GM21737 (cell line): ENCODE data around the gene CRTC3.
A peak's percentile ranks its signal among the peaks of the same experiment; 100 is the strongest.
"Not testable (repeated sequence)": the region's sequence is repeated elsewhere in the genome, so short reads cannot be mapped to it uniquely, and the experiment has no call there.

Experiments used
- ATAC-seq: cut with Tn5 transposase; IDR thresholded peaks from one replicate; pipeline ENCODE4 v1.9.1; 2021; ENCODE audit warnings: mild to moderate bottlenecking, moderate library complexity; ENCODE audit not compliant: unreplicated experiment

CRTC3 gene

DNA sequence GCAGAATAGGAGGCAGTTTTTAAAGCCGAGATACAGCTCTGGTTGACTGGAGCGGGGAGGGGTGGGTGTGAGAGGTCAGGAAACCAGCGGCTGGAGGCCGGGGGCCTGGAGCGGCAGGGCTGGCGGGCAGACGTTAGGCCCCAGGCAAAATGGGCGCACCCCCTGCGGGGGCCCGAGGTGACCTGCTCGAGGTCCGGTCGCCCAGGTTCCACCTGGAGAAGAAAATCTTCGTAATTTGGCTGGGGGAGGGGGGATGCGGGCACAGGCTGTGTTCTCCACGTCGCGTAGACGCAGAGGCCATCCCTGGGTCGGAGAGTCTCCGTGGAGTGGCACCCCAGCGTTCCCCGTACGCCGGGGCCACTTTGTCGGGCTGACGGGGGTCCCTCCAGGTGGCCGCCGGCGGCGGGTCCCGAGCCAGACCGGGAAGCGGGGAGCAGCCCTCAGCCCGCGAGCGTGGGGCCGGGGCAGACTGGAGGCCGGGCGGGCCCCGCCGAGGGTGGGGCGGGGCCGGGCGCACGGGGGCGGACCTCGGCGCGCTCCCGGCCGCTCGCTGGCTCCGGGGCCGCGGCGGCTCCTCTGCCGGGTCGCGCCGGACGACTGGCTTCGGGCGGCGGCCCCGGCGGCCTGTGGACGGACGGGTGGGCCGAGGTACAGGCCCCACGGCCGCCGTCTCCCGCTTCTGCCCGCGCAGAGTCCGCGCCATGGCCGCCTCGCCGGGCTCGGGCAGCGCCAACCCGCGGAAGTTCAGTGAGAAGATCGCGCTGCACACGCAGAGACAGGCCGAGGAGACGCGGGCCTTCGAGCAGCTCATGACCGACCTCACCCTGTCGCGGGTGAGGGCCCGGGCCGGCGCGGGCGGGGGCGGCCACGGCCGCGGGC, at the start of gene CRTC3:
Gene CRTC3, plus strand, starts transcription at position 553 of the 879 bp plus-strand sequence. Its CDS starts 149 bp downstream, at position 702.
- peak; percentile 59 for ATAC-seq

GRCh38 chr15:90481023-90481422, 48.7 kb upstream of the CRTC3 start:
- ATAC-seq: no peak

DNA sequence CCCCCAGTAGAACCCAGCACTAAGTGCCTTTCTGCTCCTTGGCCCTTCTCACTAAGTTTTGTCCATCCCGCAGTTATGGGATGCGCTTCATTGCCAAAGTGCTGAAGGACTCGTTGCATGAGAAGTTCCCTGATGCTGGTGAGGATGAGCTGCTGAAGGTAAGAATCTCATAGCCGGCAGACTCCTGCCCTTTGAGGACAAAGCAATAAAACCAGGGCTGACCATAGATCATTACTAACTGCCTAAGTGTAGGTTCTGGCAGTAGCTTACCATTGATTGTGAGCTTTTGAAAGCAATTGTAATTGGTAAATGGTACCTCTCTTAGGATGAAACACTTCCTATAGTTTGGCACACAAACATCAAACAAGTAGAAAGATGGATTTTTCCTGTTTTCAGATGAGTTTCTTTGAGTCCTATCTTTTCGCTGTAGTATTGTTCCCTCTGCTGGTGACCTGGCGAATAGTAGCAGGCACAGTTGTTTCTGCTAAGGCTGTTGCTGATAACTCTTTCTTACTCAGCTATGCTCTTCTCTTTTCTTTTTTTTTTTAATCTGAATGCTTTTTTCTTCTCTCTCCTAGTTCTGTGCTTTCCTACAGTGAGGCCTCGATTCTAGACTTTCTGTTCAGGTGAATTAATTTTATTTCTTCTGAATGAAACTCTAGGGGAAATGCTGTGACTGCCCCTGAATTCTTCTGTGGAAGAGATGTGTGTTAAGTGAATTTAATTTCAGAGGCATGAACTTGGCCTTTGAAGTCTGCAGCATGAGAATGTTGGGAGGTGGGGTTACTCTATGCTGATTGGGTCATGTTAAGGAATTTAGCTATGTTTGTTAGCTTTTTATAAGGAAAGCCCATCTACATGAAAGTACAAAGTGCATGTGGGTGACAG, 47.4 kb upstream of the CRTC3 start:
- no peak for ATAC-seq

GRCh38 chr15:90483012-90483307, 46.8 kb upstream of the CRTC3 start:
- ATAC-seq: no peak

GRCh38 chr15:90483637-90484036, 46.1 kb upstream of the CRTC3 start:
- ATAC-seq: no peak

GRCh38 chr15:90487186-90487585, 42.5 kb upstream of the CRTC3 start:
- ATAC-seq: no peak

DNA sequence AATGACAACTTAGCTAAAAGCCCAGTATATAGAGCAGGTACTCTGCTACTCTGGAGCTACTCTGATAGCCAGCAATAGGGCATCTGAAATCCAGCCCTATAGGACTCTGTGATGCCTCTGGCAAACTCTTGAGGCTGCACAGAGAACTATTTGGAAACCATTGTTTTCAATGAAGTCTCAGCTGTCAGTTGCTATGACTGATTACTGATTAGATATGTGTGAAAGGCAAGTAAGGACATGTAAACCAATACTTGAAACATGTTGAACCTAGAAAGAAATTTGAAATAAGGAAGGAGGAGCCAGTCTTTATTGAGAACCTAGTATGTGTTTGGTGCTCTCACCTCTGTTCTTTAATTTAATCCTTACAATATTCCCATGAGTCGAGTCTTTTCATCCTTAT, 40.2 kb upstream of the CRTC3 start:
- ATAC-seq: no peak

GRCh38 chr15:90489944-90490343, 39.8 kb upstream of the CRTC3 start:
- no peak for ATAC-seq

- no peak for ATAC-seq
Measured at GRCh38 chr15:90493647-90494046, 36.1 kb upstream of the CRTC3 start.

DNA sequence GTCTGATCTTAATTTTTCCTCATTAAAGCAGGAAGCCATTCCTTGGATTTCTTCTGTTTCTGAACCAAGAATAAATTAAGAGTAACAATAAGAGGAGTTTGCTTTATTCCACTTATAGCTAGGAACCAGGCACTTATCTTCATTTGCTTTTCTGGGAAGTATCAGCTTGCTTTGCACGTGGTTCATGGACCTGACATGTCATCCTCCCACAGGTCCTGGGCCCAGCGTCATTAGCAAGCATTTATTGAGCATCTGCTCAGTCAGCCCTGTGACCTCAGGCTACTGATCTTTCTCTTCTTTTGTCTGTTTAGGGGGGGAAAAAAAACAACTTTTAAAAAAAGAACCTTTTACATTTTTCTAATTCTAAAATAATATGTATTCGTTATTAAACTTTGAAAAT, 34.7 kb upstream of the CRTC3 start:
- ATAC-seq: no peak

DNA sequence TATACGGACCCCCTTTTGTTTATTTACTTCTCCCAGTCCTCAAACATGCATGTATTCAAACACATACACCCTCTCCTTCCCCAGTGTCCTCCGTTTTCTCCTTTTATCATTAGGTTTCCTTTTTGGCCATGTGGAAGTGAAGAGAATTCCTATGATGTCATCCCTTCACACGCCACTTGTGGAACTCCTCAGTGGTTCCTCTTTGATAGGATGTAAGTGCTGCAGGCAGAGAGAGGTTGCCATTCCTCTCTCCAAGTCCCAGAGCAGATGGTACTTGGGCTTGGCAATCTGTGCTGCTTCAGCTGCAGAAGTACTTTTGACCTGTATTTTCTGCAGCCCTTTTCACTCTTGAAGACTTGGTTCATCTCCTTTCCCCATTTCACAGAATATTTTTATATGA, 32.9 kb upstream of the CRTC3 start:
- no peak for ATAC-seq

DNA sequence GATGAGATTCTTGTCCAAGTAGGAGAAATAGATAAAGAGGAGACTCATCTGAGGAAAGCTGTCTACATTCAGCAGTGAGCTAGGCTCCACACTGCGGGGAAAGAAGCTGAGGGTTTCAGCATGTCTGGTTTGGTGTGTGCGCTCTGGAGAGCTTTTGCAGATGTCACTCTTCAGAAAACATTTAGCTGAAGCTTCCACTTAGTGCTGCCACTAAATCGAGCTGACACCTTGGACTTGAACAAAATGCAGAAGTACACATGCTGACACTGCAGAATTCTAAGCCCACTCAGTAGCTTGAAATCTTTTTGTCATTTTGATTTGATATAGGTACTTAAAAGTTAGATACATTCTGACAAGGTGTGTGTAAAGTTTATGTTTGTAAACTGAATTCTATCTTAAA, 32.3 kb upstream of the CRTC3 start:
- ATAC-seq: no peak

DNA sequence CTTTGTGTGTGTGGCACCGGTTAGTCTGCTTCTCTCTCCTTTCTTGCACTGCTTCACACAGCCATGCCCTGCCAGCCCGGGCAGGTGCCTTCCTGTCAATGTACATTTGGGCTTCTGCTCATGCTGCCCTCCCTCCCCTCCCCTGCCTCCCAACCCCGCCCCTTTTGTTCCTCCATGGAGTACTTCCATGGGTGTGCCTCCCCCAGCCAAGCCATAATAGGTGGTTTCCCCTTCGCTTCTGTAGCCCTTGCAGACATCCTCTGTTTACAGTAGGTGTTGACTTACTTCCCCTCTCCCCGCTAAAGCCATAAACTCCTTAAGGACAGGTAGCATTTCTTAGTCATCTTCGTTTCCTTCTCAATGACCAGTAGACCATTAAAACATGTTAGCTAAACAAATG, 31.8 kb upstream of the CRTC3 start:
- no peak for ATAC-seq

DNA sequence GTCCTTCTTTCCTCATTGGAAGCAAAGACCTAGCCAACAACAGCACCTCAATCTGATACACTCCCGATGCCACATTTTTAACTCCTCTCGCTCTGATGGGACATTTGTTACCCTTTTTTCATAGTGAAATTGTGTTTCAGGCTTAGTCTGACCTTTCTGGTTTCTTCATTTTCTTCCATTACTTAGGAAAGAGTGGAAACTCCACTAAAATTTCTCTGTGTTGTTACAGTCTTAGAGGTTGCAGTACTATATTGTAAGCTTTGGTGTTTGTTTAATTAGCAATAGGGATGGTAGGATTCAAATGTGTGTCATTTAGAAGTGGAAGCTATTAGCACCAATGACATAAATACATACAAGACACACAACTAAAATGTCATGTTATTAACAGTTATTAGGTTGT, 29.6 kb upstream of the CRTC3 start:
- ATAC-seq: no peak

- no peak for ATAC-seq
Measured at GRCh38 chr15:90501898-90502297, 27.8 kb upstream of the CRTC3 start.

GRCh38 chr15:90510781-90511180, 18.9 kb upstream of the CRTC3 start:
- ATAC-seq: not testable (repeated sequence)

DNA sequence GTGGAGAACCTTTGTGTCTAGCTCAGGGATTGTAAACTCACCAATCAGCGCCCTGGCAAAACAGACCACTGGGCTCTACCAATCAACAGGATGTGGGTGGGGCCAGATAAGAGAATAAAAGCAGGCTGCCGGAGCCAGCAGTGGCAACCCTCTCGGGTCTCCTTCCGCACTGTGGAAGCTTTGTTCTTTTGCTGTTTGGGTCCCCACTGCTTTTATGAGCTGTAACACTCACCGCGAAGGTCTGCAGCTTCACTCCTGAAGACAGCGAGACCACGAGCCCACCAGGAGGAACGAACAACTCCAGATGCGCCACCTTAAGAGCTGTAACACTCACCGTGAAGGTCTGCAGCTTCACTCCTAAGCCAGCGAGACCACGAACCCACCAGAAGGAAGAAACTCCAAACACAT, 18.5 kb upstream of the CRTC3 start:
- ATAC-seq: not testable (repeated sequence)

DNA sequence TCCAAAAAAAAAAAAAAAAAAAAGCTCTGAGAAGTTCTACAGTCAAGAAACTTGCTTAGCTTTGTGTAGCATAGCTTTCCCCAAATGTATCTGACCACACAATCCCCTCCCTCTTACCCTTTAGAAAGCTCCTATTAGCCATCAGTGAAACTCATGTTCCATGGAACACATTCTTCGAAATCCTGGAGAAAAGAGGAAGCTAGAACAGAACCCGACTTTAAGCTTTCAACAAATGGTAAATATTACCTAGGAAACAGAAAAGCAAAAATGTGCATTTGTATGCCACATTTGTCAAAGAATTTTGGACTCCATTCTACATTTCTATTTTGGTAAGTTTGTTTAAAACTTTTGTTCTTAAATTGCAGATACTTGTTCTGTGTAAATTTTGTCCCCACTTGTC, 17.4 kb upstream of the CRTC3 start:
- no peak for ATAC-seq

DNA sequence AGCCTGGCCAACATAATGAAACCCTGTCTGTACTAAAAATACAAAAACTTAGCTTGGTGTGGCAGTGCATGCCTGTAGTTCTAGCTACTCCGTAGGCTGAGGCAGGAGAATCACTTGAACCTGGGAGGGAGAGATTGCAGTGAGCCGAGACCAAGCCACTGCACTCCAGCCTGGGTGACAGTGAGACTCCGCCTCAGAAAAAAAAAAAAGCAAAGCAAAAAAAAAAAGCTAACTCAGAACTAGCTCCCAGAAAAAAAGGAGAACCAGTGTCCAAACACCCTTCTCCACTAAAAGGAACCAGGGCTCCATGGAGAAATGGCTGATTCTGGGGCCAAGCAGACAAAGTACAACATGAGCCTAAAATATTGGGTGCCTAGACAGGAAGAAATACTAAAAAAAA, 16.7 kb upstream of the CRTC3 start:
- no peak for ATAC-seq

- no peak for ATAC-seq
Measured at GRCh38 chr15:90513448-90513847, 16.3 kb upstream of the CRTC3 start.

DNA sequence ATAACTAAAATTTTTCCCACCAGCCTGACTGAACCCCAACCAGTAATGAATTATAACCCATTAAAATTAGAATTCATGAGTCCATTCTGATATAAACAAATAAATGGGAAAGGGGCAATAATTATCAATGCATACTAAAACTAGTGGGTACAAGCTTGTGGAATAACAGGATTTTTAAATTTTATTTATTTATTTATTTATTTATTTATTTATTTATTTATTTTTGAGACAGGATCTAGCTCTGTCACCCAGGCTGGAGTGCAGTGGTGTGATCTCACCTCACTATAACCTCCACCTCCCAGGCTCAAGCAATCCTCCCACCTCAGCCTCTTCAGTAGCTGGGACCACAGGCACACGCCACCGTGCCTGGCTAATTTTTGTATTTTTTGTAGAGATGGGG, 15.8 kb upstream of the CRTC3 start:
- ATAC-seq: not testable (repeated sequence)

DNA sequence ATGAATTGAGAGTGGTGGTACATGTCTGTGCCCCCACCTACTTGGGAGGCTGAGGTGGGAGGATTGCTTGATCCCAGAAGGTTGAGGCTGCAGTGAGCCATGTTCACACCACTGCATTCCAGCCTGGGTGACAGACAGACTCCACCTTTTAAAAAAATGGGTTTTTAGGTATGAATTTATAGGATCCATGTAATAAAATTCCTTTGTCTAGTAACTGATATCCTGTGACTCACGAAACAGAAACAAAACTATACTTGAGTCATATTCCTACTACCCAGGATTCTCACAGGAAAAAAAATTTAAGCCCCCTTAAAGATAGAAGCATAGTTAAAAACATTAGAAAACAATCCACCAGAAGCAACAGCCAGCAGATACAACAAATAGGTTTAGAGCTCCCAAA, 10.0 kb upstream of the CRTC3 start:
- no peak for ATAC-seq
